Stimulated activated CD8-positive, alpha-beta memory T cell treated with anti-CD3 and anti-CD28 coated beads, Interleukin-2, amount 100 ng/mL, for 1 hour (primary cell): ENCODE measurements around the gene TBC1D13.
"Not testable (repeated sequence)": the region's sequence is repeated elsewhere in the genome, so short reads cannot be mapped to it uniquely, and the experiment has no call there.

Experiments
- DNase-seq, 2 donors: peaks; one replicate each; pipeline ENCODE4 v3.0.0-alpha.2; 2020; ENCODE audit warnings: low read depth in 2 of 2

Gene TBC1D13

DNA sequence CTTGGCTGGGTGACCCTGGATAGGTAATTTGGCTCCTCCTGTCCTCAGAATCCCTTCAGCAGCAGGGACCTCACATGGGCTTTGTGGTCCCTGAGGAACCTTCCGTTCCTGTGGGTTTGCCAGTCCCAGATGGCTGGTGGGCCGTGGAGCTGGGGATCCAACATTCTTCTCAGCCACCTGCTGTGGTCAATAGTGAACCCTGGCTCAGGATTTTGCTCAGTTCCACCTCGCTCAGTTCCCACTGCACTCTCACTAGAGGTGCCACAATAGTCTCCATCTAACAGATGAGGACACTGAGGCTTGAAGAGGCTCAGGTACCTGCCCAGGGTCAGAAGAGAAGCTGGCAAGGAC, 59.6 kb downstream of the TBC1D13 start:
- no peak for DNase-seq

GRCh38 chr9:128847803-128848202, 60.8 kb downstream of the TBC1D13 start:
- no peak for DNase-seq

DNA sequence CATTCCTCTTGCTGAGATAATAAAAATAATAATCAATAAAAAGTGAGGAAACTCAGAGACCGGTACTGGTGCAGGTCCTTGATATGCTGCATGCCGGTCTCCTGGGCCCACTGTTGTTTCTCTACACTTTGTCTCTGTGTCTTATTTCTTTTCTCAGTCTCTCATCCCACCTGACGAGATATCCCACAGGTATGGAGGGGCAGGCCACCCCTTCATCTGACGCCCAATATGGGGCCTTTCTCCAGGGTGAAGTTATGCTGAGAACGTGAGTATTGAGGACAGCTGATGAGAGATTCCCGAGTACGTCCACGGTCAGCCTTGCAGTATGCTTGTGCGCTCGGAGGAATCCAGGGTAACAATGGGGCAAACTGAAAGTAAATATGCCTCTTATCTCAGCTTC, 64.0 kb downstream of the TBC1D13 start:
- not testable (repeated sequence) for DNase-seq

- not testable (repeated sequence) for DNase-seq
Observed at GRCh38 chr9:128851779-128852600, 64.9 kb downstream of the TBC1D13 start.

- DNase-seq = not testable (repeated sequence)
Observed at GRCh38 chr9:128852646-128853045, 65.6 kb downstream of the TBC1D13 start.

- DNase-seq = not testable (repeated sequence)
Observed at GRCh38 chr9:128854454-128854853, 67.4 kb downstream of the TBC1D13 start.

DNA sequence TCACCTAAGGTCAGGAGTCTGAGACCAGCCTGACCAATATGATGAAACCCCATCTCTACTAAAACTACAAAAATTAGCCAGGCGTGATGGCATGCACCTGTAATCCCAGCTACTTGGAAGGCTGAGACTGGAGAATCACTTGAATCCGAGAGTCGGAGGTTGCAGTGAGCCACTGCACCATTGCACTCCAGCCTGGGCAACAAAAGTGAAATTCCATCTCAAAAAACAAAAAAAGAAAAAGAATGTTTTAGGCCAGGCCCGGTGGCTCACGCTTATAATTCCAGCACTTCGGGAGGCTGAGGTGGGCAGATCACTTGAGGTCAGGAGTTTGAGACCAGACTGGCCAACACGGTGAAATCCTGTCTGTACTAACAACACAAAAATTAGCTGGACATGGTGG, 71.4 kb downstream of the TBC1D13 start:
- not testable (repeated sequence) for DNase-seq
